OCI-LY7 (cell line): Measurements from ENCODE around the gene CEP19. TPM values are rescaled to one million over a fixed set of nuclear protein-coding genes. Genes with fewer than 3 reads are reported as not detected.

ENCODE experiments used
- Bru-seq: library from RNA; stranded (reverse); fragments of 400-500 nt; gene quantifications from one replicate; lab custom pipeline; 2021; lab: Mats Ljungman, UMichigan
- BruChase-seq, 2 experiments: library from RNA; stranded (reverse); fragments of 400-500 nt; gene quantifications; one replicate each; lab custom pipeline; 2021; lab: Mats Ljungman, UMichigan
- BruUV-seq: library from RNA; stranded (reverse); fragments of 400-500 nt; replicated peaks from 2 replicates; lab custom pipeline; 2021; lab: Mats Ljungman, UMichigan
- CTCF ChIA-PET: fragments of 300-600 bp; sonication (Branson Sonifier 250); formaldehyde crosslinking; loops from one replicate; lab custom pipeline; 2022; ENCODE audit warnings: antibody characterized with exemption; ENCODE audit not compliant: unreplicated experiment; lab: Charles Lee
- POLR2A ChIA-PET: fragments of 300-600 bp; sonication (Branson Sonifier 250); formaldehyde crosslinking; loops from one replicate; lab custom pipeline; 2022; ENCODE audit warnings: antibody characterized with exemption; lab: Charles Lee
- DNase-seq: peaks from one replicate; pipeline ENCODE4 v3.0.0-alpha.2; 2015; ENCODE audit warnings: low spot score
- H2AFZ ChIP-seq: fragments of 200-600 bp; sonication (generic), shearing (Covaris generic); 2 replicates; pipeline ENCODE4 v1.6.1; 2014; ENCODE audit warnings: mild to moderate bottlenecking, antibody characterized with exemption, low read length, moderate library complexity
- H3K27ac ChIP-seq: fragments of 200-600 bp; sonication (generic); 2 replicates; pipeline ENCODE4 v1.5.1; 2014; ENCODE audit warnings: mixed run types, low read depth, mild to moderate bottlenecking, moderate library complexity, low read length, inconsistent platforms; ENCODE audit not compliant: poor library complexity, severe bottlenecking
- H3K36me3 ChIP-seq: fragments of 200-600 bp; sonication (generic); 2 replicates; pipeline ENCODE4 v1.6.1; 2014; ENCODE audit warnings: mild to moderate bottlenecking, antibody characterized with exemption, low read length, moderate library complexity, mixed read lengths; ENCODE audit not compliant: insufficient read depth
- H3K4me1 ChIP-seq: fragments of 200-600 bp; sonication (generic); 2 replicates; pipeline ENCODE4 v1.5.1; 2014; ENCODE audit warnings: mild to moderate bottlenecking, low read length; ENCODE audit not compliant: insufficient read depth, poor library complexity, severe bottlenecking
- H3K4me2 ChIP-seq: fragments of 200-600 bp; sonication (generic); 2 replicates; pipeline ENCODE4 v1.6.1; 2014; ENCODE audit warnings: mild to moderate bottlenecking, low read length
- H3K4me3 ChIP-seq: fragments of 200-600 bp; sonication (generic); 2 replicates; pipeline ENCODE4 v1.5.1; 2014; ENCODE audit warnings: mild to moderate bottlenecking, low read depth, low read length; ENCODE audit not compliant: poor library complexity, severe bottlenecking
- H3K79me2 ChIP-seq: fragments of 200-600 bp; sonication (generic); 2 replicates; pipeline ENCODE4 v1.6.1; 2016; ENCODE audit warnings: low read depth, mild to moderate bottlenecking, low read length, moderate library complexity, mixed read lengths; ENCODE audit not compliant: insufficient read depth
- H3K9me2 ChIP-seq: fragments of 200-600 bp; sonication (generic); 2 replicates; pipeline ENCODE4 v1.6.1; 2016; ENCODE audit warnings: mild to moderate bottlenecking, low read length, mixed read lengths; ENCODE audit not compliant: insufficient read depth
- H3K9me3 ChIP-seq: fragments of 200-600 bp; sonication (generic); 2 replicates; pipeline ENCODE4 v1.6.1; 2014; ENCODE audit warnings: mild to moderate bottlenecking, mixed run types, low read length, mixed read lengths
- H4K20me1 ChIP-seq: fragments of 200-600 bp; sonication (generic); 2 replicates; pipeline ENCODE4 v1.6.1; 2014; ENCODE audit warnings: mild to moderate bottlenecking, antibody characterized with exemption, low read length, moderate library complexity, mixed read lengths; ENCODE audit not compliant: insufficient read depth
- EZH2phosphoT487 ChIP-seq: fragments of 200-600 bp; sonication (generic); IDR thresholded peaks from 2 replicates; pipeline ENCODE4 v1.6.1; 2018; ENCODE audit warnings: low read depth, borderline replicate concordance, mild to moderate bottlenecking, mixed run types, antibody characterized with exemption, low read length, moderate library complexity, mixed read lengths
- intact Hi-C: fragments of 100-400 bp; cut with micrococcal nuclease; formaldehyde crosslinking; loops from one replicate; pipeline ENCODE4 v1.10.0; 2022; ENCODE audit not compliant: unreplicated experiment
- long read RNA-seq: library from polyadenylated mRNA; stranded (forward); transcript quantifications from one replicate; pipeline ENCODE4 v2.0.0, GENCODE V29; 2022
- total RNA-seq, 2 experiments: library from RNA; depleted of rRNA in 1 of 2; stranded (reverse); fragments of >200 nt in 1 of 2; shearing (Covaris generic) in 1 of 2; gene quantifications; 2 replicates each; pipeline ENCODE4 v1.2.3, GENCODE V29; 2014 to 2022
- TF ChIP-seq, protein P1 (sequence below): fragments of 200-600 bp; sonication (generic); conservative IDR thresholded peaks from 2 replicates; pipeline ENCODE4 v1.5.1; 2014; ENCODE audit warnings: mild to moderate bottlenecking, antibody characterized with exemption, low read length, moderate library complexity, mixed read lengths

CEP19 gene
- total RNA-seq (2014; rRNA removed; shearing (Covaris generic)) (1.9 and 3.3 TPM in 2 replicates), total RNA-seq (2022) (5.7 and 6.3 TPM in 2 replicates), Bru-seq, nascent RNA (percentile 51 among the genes with signal in this experiment), BruChase-seq, experiment 1, labeled RNA remaining after a 6-hour chase (percentile 57 among the genes with signal in this experiment), BruChase-seq, experiment 2, labeled RNA remaining after a 2-hour chase (percentile 59 among the genes with signal in this experiment)
- long read RNA-seq, transcript CEP19-202 (3 exons, 2,201 nt), result major isoform, 14 of 16 reads
- long read RNA-seq, partial matches to known transcripts, result 0 of 16 reads
- long read RNA-seq, other reads (novel, unspliced or antisense), result 2 of 16 reads

DNA sequence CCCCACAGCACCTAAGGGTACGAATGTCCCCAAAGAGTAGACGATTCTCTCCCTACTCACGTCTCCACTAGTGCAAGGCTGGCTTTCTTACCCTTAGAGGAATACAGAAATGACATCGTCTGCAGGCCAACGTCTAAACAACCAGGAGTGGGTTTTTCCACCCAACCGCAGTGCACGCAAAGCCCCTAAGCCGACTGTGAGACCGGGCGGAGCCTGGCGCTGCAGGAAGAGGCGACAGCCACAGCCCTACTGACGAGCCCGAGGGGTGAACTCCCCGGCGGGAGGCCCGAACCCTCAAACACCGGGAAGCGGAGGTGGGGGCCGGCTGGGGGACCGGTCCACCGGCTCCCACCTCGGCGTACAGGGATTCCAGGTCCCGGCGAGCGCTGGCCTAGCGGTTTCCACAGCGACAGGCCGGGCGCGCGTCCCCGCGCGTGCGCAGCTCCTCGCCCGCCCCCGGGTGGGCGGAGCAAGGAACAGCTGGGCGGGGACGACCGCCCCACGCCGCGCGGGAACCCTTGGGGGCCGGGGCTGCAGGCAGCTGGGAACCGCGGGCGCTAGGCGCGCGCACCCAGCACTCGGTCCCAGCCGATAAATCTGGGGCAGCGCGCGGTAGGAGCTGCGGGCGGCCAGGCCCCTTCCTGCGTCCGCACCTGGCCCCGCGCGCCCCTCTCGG is at the start of gene CEP19, which contains the start of gene PIGX:
Gene CEP19, minus strand, starts transcription at position 413 of the 676 bp plus-strand sequence. CDS start 3,593 bp downstream, outside the sequence.
Gene PIGX, plus strand, starts transcription at position 540 of the 676 bp plus-strand sequence.
- Histone ChIP-seq H4K20me1 (no peaks in the 10 kb centered on the region), H3K4me2 (peak within 1 kb of the TSS; percentile 64), H3K9me2 (no peaks in the 10 kb centered on the region), H3K9me3 (no peaks in the 10 kb centered on the region), H3K36me3 (no peaks in the 10 kb centered on the region), H3K79me2 (peaks cover 4% of the 10 kb centered on the region; the same call in 1 of the 2 replicates), H3K27ac (peak within 1 kb of the TSS; percentile 51), H2AFZ (peak within 1 kb of the TSS; percentile 88), H3K4me3 (peak within 1 kb of the TSS; percentile 86), H3K4me1 (peaks cover 13% of the 10 kb centered on the region)
- no peak for TF ChIP-seq EZH2phosphoT487
- TF ChIP-seq, protein P1, sequence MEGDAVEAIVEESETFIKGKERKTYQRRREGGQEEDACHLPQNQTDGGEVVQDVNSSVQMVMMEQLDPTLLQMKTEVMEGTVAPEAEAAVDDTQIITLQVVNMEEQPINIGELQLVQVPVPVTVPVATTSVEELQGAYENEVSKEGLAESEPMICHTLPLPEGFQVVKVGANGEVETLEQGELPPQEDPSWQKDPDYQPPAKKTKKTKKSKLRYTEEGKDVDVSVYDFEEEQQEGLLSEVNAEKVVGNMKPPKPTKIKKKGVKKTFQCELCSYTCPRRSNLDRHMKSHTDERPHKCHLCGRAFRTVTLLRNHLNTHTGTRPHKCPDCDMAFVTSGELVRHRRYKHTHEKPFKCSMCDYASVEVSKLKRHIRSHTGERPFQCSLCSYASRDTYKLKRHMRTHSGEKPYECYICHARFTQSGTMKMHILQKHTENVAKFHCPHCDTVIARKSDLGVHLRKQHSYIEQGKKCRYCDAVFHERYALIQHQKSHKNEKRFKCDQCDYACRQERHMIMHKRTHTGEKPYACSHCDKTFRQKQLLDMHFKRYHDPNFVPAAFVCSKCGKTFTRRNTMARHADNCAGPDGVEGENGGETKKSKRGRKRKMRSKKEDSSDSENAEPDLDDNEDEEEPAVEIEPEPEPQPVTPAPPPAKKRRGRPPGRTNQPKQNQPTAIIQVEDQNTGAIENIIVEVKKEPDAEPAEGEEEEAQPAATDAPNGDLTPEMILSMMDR, result no peak
- intact Hi-C loops, result loop anchor here (2.0 to 10.0 kb wide), 2 partner anchors 27 to 253 kb away; partner anchors contain the start of genes PAK2 and PIGZ
- ChIA-PET POLR2A (interaction anchor here (0.6 to 1.2 kb wide), 3 partner anchors 25 to 80 kb away, joined by 3 read pairs; no protein-coding TSS in a partner anchor), CTCF (no interaction called here)
- DNase-seq, result peak; percentile 87
- no TSS peak for BruUV-seq

DNA sequence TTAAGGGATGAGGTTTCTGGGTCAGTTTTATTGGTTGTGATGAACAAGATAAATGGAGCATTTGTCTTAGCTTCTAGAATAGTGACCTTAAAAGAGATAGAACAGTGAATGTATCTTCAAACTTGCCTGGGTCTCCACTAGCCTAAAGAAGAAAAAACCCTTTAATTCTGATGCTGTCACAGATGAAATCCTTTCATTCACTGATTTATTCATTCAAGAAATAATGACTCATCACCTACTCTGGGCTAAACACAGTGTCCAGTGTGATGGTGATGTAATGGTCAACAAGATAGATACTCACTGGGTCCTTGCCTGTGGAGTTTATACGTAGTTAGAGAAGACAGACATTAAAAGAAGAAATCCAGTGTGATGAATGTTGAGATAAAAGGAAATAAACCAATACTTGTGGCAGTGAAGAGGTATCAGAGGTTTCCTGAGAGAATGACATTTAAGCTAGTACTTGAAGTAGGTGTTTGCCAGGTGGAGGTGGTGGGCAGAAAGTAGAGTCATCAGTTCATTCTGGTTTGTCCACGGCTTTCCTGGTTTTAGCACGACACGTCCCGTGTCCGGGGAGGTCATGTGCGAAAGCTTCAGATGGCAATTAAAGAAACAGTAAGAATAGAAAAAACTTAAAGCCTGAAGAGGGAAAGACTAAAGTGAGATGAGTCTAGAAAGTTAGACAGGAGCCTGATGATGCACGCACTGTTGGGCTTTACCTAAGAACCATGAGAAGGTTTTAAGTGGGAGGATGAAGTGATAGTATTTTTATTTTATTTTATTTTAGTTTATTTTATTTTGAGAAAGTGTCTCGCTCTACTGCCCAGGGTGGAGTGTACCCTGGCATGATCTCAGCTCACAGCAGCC is 46.1 kb upstream of the CEP19 start:
- no peaks in the 10 kb centered on the region for H4K20me1 ChIP-seq
- CTCF ChIA-PET, result no interaction called here
- intact Hi-C loops, result no loop called here
- no peak overlapping the region for H3K4me2 ChIP-seq
- peaks cover 18% of the 10 kb centered on the region; the same call in 1 of the 2 replicates for H3K9me3 ChIP-seq
- no peaks in the 10 kb centered on the region for H3K4me1 ChIP-seq
- H3K36me3 ChIP-seq, result peaks cover 80% of the 10 kb centered on the region
- H3K4me3 ChIP-seq, result no peak overlapping the region
- TF ChIP-seq, protein P1, result no peak
- TF ChIP-seq EZH2phosphoT487, result no peak
- POLR2A ChIA-PET, result interaction anchor here (0.9 kb wide), 1 partner anchor 118 kb away, joined by 5 read pairs; no protein-coding TSS in a partner anchor
- BruUV-seq, result TSS peak; percentile 6
- no peaks in the 10 kb centered on the region for H3K9me2 ChIP-seq
- H3K79me2 ChIP-seq, result peaks cover 62% of the 10 kb centered on the region
- no peak overlapping the region for H2AFZ ChIP-seq
- no peak for DNase-seq
- H3K27ac ChIP-seq, result no peak overlapping the region
